ENCODE measurements around the gene NR3C1. TPM values are rescaled to one million over a fixed set of nuclear protein-coding genes. Genes with fewer than 3 reads are reported as not detected.

Gene NR3C1
- total RNA-seq, 1 experiment from 2014 or later, result 31.4 TPM

GRCh38 chr5:143284002-143284401, 119.5 kb downstream of the NR3C1 start:
- Mint-ChIP-seq H3K9me3 (peaks cover 7 to 9% of the 10 kb centered on the region in 2 experiments; a peak in 3 of 5 replicates), H3K27me3 (ENCODE audit: low read depth) (no peaks in the 10 kb centered on the region), H3K4me3 (no peak overlapping the region), H3K27ac (no peak overlapping the region), H3K36me3 (ENCODE audit: insufficient read depth in 1 of 3, low read depth in 3 of 3) (peaks cover 12 to 16% (median 16%) of the 10 kb centered on the region in 3 experiments), H3K4me1 (peaks cover 11 to 14% of the 10 kb centered on the region in 2 experiments)
- H3K27me3 ChIP-seq (ENCODE audit: insufficient read depth, low read length), result no peaks in the 10 kb centered on the region
- H4K91ac ChIP-seq (ENCODE audit: insufficient read length, low read depth, low read length), result no peak overlapping the region
- H3K79me1 ChIP-seq (ENCODE audit: insufficient read depth, low read depth, low read length, poor library complexity, severe bottlenecking), result no peaks in the 10 kb centered on the region
- H3K14ac ChIP-seq (ENCODE audit: insufficient read depth, low read length), result no peak overlapping the region
- no peaks in the 10 kb centered on the region for H3K23me2 ChIP-seq (ENCODE audit: insufficient read length, low read depth, low read length, poor library complexity, severe bottlenecking)
- H4K5ac ChIP-seq (ENCODE audit: insufficient read length, low read depth, low read length), result no peak overlapping the region
- no peak overlapping the region for H4K8ac ChIP-seq (replicated peaks; ENCODE audit: insufficient read length, low read depth, low read length)
- H2BK20ac ChIP-seq (ENCODE audit: low read depth, low read length, poor library complexity, severe bottlenecking), result no peak overlapping the region
- H2AK5ac ChIP-seq (ENCODE audit: insufficient read length, low read length), result no peak overlapping the region
- no peak overlapping the region for H3K56ac ChIP-seq (ENCODE audit: insufficient read length, low read depth, low read length)
- no peak overlapping the region for H3K4me2 ChIP-seq (ENCODE audit: insufficient read depth, insufficient read length, low read length)
- H2BK120ac ChIP-seq (ENCODE audit: low read depth, low read length, poor library complexity, severe bottlenecking), result no peak overlapping the region
- no peaks in the 10 kb centered on the region for H3K79me2 ChIP-seq (ENCODE audit: insufficient read depth, low read length)
- H3T11ph ChIP-seq (ENCODE audit: low read length), result no peak overlapping the region
- H2AFZ ChIP-seq (ENCODE audit: low read length), result no peak overlapping the region
- no peak overlapping the region for H2BK12ac ChIP-seq (ENCODE audit: insufficient read length, low read depth, low read length)
- no peaks in the 10 kb centered on the region for H4K20me1 ChIP-seq (ENCODE audit: control insufficient read depth, insufficient read depth, insufficient read length)
- 0 out of 2 replicates have a peak, but pooled peaks cover 3% of the 10 kb centered on the region for H3K4me1 ChIP-seq (ENCODE audit: insufficient read depth, low read length)
- no peak overlapping the region for H3K4ac ChIP-seq (ENCODE audit: low read depth, low read length)
- no peak overlapping the region for H3K18ac ChIP-seq (ENCODE audit: insufficient read length, low read depth, low read length)
- no CpG with 5 or more reads among the region's 4 CpGs for WGBS (ENCODE audit: extremely low coverage, insufficient read length, low lambda C conversion rate)
- no peak for TF ChIP-seq CTCF (conservative IDR thresholded peaks at IDR 0.05)
- no peak overlapping the region for H3K23ac ChIP-seq (ENCODE audit: insufficient read length, low read depth, low read length)
- H3K9me3 ChIP-seq (ENCODE audit: control insufficient read depth, low read depth, low read length), result no peaks in the 10 kb centered on the region
- no peak overlapping the region for H2BK5ac ChIP-seq (ENCODE audit: insufficient read length, low read length)
- H3K9ac ChIP-seq (ENCODE audit: extremely low read depth, insufficient read length, low read length), result no peak overlapping the region
- H3K27ac ChIP-seq (ENCODE audit: insufficient read length, low read depth, low read length), result no peak overlapping the region
- no peak for DNase-seq
- H2BK15ac ChIP-seq (ENCODE audit: low read depth, low read length), result no peak overlapping the region

Measured in H9 (cell line).